NCI-H2029 (cell line): ENCODE measurements around the gene AMZ1.

Source experiments
- DNase-seq: peaks from one replicate; lab custom pipeline; 2025; lab: John Stamatoyannopoulos, UW

The AMZ1 gene

GRCh38 chr7:2751086-2751485, 63.1 kb downstream of the AMZ1 start:
- no peak for DNase-seq

- no peak for DNase-seq
Observed at GRCh38 chr7:2753148-2753547, 65.1 kb downstream of the AMZ1 start.

- DNase-seq = no peak
Observed at GRCh38 chr7:2754086-2754485, 66.1 kb downstream of the AMZ1 start.

GRCh38 chr7:2754912-2755311, 66.9 kb downstream of the AMZ1 start:
- DNase-seq = no peak

- DNase-seq = no peak
Observed at GRCh38 chr7:2755531-2755930, 67.5 kb downstream of the AMZ1 start.

- peak; percentile 54 for DNase-seq
Observed at GRCh38 chr7:2757361-2757903, 69.4 kb downstream of the AMZ1 start.

GRCh38 chr7:2757904-2758672, 70.1 kb downstream of the AMZ1 start:
- DNase-seq = peak; percentile 90

- no peak for DNase-seq
Observed at GRCh38 chr7:2758673-2759616, 70.9 kb downstream of the AMZ1 start.

GRCh38 chr7:2759736-2760097, 71.7 kb downstream of the AMZ1 start:
- DNase-seq = peak; percentile 72

GRCh38 chr7:2760098-2760889, 72.3 kb downstream of the AMZ1 start:
- DNase-seq = peak; percentile 72

- DNase-seq = no peak
Observed at GRCh38 chr7:2761131-2761624, 73.2 kb downstream of the AMZ1 start.

GRCh38 chr7:2761801-2762497, 73.9 kb downstream of the AMZ1 start:
- DNase-seq = no peak

- DNase-seq = no peak
Observed at GRCh38 chr7:2763597-2763996, 75.6 kb downstream of the AMZ1 start.

- DNase-seq = no peak
Observed at GRCh38 chr7:2764621-2765020, 76.6 kb downstream of the AMZ1 start.
